Endothelial cell of hepatic sinusoid (primary cell): Measurements from ENCODE around the gene TBC1D17.

Experiments used
- in situ Hi-C: cut with HindIII; loops from 2 replicates; pipeline ENCODE4 v1.10.0; 2017; ENCODE audit warnings: low sequenced_read_pairs

The TBC1D17 gene

DNA sequence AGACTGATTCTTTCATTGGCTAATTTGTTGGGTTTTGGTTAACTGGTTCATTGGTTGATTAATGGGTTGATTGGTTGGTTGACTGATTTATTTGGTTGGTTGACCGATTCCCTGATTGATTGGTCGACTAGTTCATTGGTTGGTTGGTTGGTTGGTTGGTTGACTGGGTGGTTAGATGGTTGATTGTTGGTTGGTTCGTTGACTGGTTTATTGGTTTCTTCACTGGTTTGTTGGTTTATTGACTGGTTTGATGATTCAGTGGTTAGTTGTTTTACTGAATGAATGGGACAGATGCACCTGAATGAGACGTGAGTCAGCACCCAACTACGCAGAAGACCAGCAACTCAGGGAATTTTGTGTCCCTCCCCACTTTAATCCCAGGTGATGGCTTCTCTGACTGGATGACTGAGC, 54.5 kb downstream of the TBC1D17 start:
- in situ Hi-C loops, result no loop called here

GRCh38 chr19:49932731-49933131, 55.2 kb downstream of the TBC1D17 start:
- in situ Hi-C loops, result no loop called here

DNA sequence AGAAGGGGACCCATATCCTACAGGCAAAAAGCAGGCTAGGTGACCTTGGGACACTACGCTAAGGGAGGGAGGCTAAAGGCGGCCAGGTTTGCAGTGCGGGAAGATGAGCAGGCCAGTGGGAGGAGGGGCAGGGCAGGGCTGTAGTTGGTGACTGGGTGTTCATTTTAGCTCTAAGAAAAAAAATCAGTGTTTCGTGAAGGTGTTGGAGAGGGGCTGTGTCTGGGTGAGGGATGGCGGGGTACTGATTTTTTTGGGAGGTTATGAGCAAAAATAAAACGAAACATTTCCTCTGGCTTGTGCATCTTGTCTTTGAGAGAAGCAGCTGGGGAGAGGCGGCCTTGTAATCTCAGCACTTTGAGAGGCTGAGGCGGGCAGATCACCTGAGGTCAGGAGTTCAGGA, 56.1 kb downstream of the TBC1D17 start:
- in situ Hi-C loops, result no loop called here

GRCh38 chr19:49936549-49936948, 59.0 kb downstream of the TBC1D17 start:
- in situ Hi-C loops, result no loop called here

- in situ Hi-C loops, result no loop called here
Measured at GRCh38 chr19:49937750-49938381, 60.4 kb downstream of the TBC1D17 start.
